Measurements from ENCODE around the gene SMIM3.

Gene SMIM3

DNA sequence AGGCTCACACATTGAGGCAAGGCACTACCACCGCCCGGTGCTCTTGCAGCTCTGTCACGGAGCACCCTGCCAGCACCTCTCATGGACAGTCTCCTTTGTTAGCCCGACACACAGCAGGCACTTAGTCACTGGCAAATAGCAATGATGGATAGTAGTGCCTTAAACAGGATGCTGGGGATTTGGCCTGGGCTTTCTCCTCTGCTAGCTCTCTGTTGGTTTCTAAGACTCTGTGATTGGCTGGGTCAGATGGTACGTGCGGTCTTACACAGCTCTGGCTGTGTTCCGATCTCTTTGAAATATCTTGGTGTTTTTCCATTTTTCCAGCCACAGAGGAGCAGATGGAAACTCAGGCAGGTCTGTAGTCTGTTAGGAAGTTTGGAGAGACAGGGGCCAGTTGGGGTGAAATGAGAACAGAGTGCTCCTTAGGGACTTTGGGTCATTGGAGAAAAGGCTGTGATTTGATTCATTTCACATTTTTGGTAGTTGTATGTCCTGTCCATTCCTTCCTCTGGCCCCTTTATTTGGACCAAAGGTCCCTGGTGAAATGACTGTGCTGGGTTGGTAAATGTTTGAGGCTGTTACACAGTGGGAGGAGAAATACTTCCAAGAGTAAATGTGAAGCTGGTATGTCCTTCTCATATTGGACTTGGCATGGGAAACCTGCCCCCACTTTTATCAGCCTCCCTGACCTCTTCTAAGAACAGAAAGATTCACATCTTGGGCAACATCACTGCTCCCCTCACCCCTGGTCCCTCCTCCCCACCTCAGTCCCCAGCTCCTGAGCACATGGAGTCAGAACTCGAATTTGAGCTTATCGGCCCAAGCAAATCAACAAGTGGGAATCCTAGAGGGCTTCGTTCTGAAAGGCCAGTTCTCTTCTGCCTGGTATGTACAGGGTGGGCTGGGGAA, 3.4 kb downstream of the SMIM3 start:
- no peak for TF ChIP-seq ZFX (IDR thresholded peaks at IDR 0.05; ENCODE audit: borderline replicate concordance)
- TF ChIP-seq, protein P1, sequence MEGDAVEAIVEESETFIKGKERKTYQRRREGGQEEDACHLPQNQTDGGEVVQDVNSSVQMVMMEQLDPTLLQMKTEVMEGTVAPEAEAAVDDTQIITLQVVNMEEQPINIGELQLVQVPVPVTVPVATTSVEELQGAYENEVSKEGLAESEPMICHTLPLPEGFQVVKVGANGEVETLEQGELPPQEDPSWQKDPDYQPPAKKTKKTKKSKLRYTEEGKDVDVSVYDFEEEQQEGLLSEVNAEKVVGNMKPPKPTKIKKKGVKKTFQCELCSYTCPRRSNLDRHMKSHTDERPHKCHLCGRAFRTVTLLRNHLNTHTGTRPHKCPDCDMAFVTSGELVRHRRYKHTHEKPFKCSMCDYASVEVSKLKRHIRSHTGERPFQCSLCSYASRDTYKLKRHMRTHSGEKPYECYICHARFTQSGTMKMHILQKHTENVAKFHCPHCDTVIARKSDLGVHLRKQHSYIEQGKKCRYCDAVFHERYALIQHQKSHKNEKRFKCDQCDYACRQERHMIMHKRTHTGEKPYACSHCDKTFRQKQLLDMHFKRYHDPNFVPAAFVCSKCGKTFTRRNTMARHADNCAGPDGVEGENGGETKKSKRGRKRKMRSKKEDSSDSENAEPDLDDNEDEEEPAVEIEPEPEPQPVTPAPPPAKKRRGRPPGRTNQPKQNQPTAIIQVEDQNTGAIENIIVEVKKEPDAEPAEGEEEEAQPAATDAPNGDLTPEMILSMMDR (IDR thresholded peaks at IDR 0.05) = no peak
- no peak overlapping the region for H3K27ac ChIP-seq

DNA sequence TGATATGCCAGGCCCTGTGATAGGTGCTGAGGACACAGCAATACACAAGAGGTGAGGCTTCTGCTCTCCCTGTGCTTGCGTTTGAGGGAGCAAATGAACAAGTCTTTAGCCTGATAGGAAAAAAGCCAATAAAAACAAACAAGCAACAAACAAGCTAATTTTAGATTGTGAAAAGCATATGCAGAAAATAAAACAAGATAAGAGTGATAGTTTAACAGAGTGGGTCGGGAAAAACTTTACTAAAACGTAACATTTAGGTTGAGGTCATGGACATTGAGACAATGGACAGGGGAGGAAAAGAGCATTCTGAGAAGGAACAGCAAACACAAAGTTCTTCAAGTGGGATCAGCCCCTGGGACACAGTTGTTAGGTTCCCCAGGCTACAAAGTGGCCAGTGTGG, 4.3 kb downstream of the SMIM3 start:
- H3K27ac ChIP-seq = no peak overlapping the region; the same call in 1 of the 2 replicates
- TF ChIP-seq, protein P1 (IDR thresholded peaks at IDR 0.05) = no peak
- TF ChIP-seq ZFX (IDR thresholded peaks at IDR 0.05; ENCODE audit: borderline replicate concordance) = no peak

DNA sequence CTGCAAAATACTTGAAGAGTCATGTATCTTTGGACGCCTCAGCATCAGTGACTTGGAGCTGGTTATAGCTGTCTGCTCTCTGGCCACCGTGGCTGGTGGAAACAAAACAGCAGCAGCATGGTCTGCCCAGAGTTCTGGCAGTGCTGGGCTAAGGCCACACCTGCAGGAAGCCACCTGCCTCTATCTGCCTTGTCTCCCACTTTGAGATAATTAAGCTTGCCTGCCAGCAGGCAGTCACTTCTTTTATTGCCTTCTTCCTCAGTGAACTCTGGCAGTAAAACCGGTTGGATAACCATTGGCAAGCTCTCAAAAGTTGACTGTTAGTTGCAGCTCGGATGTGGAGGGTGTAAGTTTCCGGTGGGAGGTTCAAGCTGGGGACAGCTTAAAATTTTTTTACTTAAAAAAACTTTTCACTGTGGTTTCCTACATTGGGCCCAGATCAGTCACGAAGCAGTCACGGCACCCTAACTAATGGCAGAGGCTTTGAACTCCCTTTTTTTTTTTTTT, 4.9 kb downstream of the SMIM3 start:
- H3K27ac ChIP-seq = peak overlapping the region; percentile 20; the same call in 1 of the 2 replicates
- no peak for TF ChIP-seq ZFX (IDR thresholded peaks at IDR 0.05; ENCODE audit: borderline replicate concordance)
- TF ChIP-seq, protein P1 (IDR thresholded peaks at IDR 0.05) = no peak

DNA sequence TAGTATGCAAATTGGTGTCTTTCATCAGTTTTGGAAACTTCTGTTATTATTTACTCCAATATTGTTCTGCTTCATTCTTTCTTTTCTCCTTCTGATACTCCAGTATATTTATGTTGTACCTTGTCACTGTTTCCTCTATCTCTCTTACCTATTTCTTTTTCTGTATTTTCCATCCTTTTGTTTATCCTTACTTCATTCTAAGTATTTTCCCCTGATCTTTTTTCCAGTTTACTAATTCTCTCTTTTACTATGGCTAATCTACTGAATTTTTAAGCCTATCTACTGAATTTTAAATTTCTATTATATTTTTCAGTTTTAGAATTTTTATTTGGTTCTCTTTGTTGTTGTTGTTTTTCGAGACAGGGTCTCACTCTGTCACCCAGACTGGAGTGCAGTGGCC, 7.4 kb downstream of the SMIM3 start:
- no peak overlapping the region for H3K27ac ChIP-seq
- no peak for TF ChIP-seq ZFX (IDR thresholded peaks at IDR 0.05; ENCODE audit: borderline replicate concordance)
- TF ChIP-seq, protein P1 (IDR thresholded peaks at IDR 0.05) = no peak

DNA sequence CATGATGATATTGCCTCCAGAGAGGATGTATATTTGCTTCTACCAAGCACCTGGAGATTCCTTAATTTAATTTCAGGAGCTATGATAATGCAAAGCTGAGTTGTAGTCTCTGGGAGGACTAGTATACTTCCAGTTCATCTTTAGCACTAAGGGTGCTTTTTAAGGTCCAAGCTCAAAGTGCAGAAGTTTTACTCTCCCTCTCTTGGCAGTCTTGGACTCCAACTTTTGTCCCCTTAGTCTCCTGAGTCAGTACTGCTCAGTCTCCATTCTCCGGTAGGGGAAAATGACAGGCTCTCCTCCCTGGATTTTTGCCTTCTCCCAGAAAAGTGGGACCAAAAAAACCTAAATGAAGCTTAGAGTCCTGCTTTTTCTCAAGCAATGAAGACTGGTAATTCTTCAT, 8.3 kb downstream of the SMIM3 start:
- H3K27ac ChIP-seq = no peak overlapping the region
- no peak for TF ChIP-seq ZFX (IDR thresholded peaks at IDR 0.05; ENCODE audit: borderline replicate concordance)
- TF ChIP-seq, protein P1 (IDR thresholded peaks at IDR 0.05) = no peak

DNA sequence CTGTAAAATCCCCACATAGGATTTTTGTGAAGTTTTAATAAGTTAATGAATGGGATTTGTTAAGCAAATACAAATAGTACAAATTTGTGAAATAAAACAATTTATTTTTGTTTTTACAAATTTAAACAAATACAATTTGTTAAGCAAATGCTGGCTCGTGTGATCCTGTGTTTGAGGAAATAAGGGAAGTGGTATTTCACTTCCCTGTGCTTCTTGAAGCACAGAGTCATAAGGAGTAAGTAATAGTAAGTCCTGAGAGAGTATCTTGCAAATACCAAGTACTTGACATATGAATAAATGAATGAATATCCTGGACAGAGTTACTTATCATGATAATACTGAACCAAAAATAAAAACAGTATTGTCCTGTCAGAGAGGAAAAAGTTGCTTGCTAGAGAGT, 9.1 kb downstream of the SMIM3 start:
- no peak overlapping the region for H3K27ac ChIP-seq
- TF ChIP-seq ZFX (IDR thresholded peaks at IDR 0.05; ENCODE audit: borderline replicate concordance) = no peak
- TF ChIP-seq, protein P1 (IDR thresholded peaks at IDR 0.05) = no peak

DNA sequence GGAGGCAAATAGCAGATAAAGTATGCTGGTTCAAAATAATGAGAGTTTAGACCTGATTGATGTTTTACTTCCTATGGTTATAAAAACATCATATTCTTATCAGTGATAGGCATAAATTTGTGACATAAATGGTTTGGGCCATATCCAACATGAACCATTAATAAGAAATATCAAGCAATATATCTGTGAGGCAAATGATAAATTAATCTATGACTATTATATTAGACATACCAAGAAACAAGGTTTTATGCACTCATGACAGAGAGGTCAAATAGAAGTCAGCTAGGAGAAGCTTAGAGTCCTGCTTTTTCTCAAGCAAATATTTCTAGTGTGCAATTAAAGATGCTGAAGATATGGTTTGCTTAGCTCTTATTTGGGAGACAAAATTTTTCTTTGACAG, 10.4 kb downstream of the SMIM3 start:
- no peak overlapping the region for H3K27ac ChIP-seq
- TF ChIP-seq, protein P1 (IDR thresholded peaks at IDR 0.05) = no peak
- TF ChIP-seq ZFX (IDR thresholded peaks at IDR 0.05; ENCODE audit: borderline replicate concordance) = no peak
